ENCODE data around the gene CMTM6.
"Not testable (repeated sequence)": the region's sequence is repeated elsewhere in the genome, so short reads cannot be mapped to it uniquely, and the experiment has no call there.

The CMTM6 gene

DNA sequence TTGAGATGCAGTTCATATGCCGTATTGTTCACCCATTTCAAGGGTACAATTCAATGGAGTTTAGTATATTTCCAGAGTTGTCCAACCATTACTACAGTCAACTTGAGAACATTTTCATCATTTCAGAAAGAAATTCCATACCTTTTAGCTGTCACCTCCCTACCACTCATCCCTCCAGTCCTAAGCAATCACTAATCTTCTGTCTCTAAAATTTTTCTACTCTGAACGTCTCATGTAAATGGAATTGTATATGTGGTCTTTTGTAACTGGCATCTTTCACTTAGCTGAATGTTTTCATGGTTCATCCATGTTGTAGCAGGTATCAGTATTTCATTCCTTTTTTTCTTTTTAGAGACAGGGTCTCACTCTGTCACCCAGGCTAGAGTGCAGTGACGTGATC lies 59.9 kb downstream of the CMTM6 start:
- no peak overlapping the region for H3K4me3 ChIP-seq
- no peak for DNase-seq (ENCODE audit: low spot score)
- no peak overlapping the region for H3K27ac ChIP-seq
- TF ChIP-seq, protein P1, sequence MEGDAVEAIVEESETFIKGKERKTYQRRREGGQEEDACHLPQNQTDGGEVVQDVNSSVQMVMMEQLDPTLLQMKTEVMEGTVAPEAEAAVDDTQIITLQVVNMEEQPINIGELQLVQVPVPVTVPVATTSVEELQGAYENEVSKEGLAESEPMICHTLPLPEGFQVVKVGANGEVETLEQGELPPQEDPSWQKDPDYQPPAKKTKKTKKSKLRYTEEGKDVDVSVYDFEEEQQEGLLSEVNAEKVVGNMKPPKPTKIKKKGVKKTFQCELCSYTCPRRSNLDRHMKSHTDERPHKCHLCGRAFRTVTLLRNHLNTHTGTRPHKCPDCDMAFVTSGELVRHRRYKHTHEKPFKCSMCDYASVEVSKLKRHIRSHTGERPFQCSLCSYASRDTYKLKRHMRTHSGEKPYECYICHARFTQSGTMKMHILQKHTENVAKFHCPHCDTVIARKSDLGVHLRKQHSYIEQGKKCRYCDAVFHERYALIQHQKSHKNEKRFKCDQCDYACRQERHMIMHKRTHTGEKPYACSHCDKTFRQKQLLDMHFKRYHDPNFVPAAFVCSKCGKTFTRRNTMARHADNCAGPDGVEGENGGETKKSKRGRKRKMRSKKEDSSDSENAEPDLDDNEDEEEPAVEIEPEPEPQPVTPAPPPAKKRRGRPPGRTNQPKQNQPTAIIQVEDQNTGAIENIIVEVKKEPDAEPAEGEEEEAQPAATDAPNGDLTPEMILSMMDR (IDR thresholded peaks at IDR 0.05) = no peak

DNA sequence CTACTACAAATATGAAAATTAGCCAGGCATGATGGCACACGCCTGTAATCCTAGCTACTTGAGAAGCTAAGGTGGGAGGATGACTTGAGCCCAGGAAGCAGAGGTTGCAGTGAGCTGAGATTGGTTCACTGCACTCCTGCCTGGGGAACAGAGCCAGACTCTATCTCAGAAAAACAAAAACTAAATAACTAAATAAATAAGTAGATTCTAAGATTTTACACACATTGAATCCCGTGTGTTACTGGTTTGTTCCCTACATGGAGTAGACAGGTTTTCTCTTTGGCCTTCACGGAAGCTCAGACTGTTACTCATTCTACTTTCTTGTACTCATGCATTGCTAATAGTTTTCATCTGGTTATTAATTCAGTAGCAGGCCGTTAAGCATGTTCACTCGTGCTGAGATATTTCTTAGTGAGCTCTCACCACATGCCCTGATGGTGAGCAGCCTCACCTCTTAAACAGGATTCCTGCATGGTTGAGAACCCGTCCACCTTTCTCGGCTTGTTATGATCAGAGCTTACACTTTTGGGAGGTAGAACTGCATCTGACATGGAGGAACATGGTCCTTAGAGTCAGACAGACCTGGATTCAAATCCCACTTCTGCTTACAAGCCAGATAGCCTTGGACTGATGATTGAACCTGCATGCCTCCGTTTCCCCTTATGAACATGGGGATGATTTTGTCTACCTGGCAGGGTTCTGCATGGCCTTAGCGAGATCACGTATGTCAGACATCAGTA lies 61.9 kb downstream of the CMTM6 start:
- TF ChIP-seq, protein P1 (IDR thresholded peaks at IDR 0.05) = no peak

DNA sequence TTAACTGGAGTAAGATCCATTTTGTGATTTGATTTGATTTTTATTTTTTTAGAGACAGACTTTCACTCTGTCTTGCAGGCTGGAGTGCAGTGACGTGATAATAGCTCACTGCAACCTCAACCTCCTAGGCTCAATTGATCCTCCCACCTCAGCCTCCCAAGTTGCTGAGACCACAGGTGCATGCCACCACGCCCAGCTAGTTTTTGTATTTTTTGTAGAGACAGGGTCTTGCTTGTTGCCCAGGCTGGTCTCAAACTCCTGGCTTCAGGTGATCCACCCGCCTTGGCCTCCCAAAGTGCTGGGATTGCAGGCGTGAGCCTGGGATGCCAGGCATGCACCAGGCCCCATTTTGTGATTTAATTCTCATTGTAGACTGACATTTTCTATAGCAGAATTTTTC lies 63.2 kb downstream of the CMTM6 start:
- DNase-seq (ENCODE audit: low spot score); H3K4me3 ChIP-seq; H3K27ac ChIP-seq: not testable (repeated sequence)

More for the DNA sequence above, 61.9 kb downstream of the CMTM6 start:
- DNase-seq (ENCODE audit: low spot score) = no peak
- H3K4me3 ChIP-seq = no peak overlapping the region
- no peak overlapping the region for H3K27ac ChIP-seq

DNA sequence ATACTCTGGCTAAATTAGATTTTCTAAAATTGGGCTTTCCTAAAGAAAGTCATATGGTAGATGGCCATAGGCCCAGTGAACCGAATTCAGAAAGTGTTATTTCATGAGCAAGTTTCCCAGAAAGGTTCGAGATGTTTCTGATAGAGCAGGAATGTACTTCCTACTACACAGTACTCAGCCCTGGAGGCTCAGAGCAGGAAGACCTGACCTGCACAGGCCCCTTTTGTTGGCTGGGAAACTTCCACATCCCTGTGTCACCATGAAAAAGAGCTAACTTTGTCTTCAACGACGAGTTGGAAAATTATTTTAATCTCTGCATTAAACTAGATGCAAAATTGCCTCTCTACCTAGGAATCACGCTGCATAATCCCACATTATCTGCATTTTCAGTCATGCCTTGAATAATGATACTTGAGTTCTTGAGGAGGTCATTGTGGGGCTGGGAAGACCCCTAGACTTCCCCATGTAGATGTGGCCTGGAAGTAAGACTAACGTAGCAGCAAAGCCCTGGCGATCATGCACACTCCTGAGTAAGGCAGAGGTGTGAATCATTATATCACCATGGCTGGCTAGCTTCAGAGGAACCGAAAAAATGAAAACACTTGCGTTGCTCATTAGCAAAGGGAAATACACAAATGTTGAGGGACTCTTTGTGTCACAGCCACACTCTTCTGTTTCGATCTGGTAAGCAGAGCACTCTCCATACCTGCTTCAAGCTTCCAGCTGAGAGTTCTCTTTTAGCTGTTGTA lies 63.9 kb downstream of the CMTM6 start:
- TF ChIP-seq, protein P1 (IDR thresholded peaks at IDR 0.05) = no peak
- Histone ChIP-seq H3K4me3 (no peak overlapping the region), H3K27ac (no peak overlapping the region)
- no peak for DNase-seq (ENCODE audit: low spot score)

DNA sequence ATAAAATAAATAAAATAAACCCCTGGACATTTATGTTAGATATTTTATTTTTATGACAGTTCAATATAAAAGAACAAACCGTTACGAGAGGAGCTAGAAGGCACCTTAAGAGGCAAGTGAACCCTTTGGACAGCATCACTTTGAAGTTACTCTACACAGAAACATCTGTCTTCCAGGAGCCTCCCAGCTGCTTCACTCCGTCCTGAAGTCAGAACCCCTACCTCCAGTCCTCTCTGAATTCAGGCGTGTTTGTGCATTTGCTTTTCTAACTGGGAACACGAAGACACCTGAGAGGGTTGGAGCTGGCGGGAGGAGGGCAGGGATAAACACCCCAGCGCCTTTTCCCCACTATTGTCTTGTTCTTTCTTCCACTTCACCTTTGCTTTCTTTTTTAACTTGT lies 64.8 kb downstream of the CMTM6 start:
- TF ChIP-seq, protein P1 (IDR thresholded peaks at IDR 0.05) = no peak
- no peak overlapping the region for H3K27ac ChIP-seq
- no peak for DNase-seq (ENCODE audit: low spot score)
- H3K4me3 ChIP-seq = no peak overlapping the region

DNA sequence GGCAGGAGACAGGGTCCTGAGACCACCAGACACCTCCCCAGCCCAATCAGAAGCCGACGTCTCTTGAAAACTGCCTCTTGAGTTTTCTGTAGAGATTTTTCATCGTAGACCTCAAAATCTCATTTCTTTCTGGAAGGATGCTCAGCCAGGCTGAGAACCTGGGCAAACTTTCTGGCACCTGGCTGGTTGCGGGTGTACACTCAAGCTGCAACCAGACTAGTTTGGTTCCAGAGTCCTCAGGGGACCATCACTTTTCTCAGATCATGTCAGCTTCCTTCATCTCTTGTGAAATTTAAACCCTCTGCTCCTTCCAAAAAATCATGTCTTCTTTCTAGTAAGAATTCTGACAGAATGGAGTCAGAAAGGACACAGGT lies 65.8 kb downstream of the CMTM6 start:
- no peak for DNase-seq (ENCODE audit: low spot score)

More for the DNA sequence above, 65.8 kb downstream of the CMTM6 start:
- no peak overlapping the region for H3K27ac ChIP-seq
- TF ChIP-seq, protein P1 (IDR thresholded peaks at IDR 0.05) = no peak
- H3K4me3 ChIP-seq = no peak overlapping the region
